Inflammatory macrophage treated with lipopolysaccharide for 1 hour (primary cell): Measurements from ENCODE around the gene UBE2D4.
A peak's percentile ranks its signal among the peaks of the same experiment; 100 is the strongest.
"Not testable (repeated sequence)": the region's sequence is repeated elsewhere in the genome, so short reads cannot be mapped to it uniquely, and the experiment has no call there.

Source experiments
- DNase-seq, 2 donors: peaks; one replicate each; pipeline ENCODE4 v3.0.0-alpha.2; 2020 to 2022

The UBE2D4 gene

GRCh38 chr7:43969586-43969985 is 43.4 kb downstream of the UBE2D4 start:
- DNase-seq: not testable (repeated sequence)

DNA sequence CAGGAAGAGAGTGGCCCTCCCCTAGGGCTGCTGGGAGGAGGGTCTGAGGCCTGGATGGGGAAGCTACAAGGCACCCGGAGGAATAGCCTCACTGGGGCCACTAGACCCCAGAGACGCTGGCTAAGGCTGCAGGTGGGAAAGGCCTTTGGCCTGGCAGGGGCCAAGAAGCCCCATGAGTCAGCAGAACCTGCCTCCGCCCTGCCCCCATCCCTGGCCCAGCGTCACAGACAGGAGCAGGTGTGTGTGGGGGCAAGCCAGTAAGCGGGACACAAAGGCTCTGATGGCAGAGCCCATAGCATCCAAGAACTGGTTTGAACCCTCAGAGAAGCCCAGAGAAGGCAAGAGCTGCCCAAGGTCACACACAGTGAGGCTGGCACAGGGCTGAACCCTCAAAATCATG is 44.5 kb downstream of the UBE2D4 start:
- DNase-seq: not testable (repeated sequence)

DNA sequence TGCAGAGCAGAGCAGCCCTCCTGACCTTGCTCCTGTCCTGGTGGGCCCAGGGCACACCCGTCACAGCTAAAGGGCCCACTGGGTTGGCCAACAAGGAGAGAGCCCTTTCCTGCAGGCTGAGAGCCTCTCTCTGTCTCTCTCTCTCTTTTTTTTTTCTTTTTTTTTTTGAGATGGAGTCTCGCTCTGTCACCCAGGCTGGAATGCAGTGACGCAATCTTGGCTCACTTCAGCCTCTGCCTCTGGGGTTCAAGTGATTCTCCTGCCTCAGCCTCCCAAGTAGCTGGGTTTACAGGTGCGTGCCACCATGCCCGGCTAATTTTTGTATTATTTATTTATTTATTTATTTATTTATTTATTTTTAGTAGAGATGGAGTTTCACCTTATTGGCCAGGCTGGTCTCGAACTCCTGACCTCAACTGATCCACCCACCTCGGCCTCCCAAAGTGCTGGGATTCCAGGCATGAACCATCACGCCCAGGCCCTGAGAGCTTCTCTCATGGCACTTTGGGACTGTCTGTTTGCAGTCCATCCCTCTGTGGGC is 47.9 kb downstream of the UBE2D4 start:
- not testable (repeated sequence) for DNase-seq

GRCh38 chr7:43974725-43975482 is 48.7 kb downstream of the UBE2D4 start:
- not testable (repeated sequence) for DNase-seq

- no peak for DNase-seq
Measured at GRCh38 chr7:43977525-43977924, 51.3 kb downstream of the UBE2D4 start.

GRCh38 chr7:43978102-43978501 is 51.9 kb downstream of the UBE2D4 start:
- not testable (repeated sequence) for DNase-seq

DNA sequence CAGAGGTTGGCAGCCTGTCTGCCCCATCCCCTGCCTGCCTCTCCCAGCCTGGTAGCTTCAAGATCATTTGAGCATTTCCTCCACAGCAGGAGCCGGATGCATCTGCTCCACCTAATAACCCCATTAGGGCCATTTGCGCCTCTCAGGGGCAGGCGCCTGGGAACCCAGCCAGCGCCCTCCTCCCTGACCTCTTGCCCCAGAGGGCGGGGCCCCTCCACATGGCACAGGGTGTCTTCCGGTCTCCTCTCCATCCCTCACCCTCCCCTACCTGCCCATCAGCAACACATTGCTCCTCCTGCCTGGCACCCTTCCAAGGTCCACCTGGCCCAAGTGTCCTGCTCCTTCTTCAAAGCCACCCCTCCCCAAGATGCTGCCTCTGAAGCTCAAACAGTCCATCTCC is 56.6 kb downstream of the UBE2D4 start:
- DNase-seq: not testable (repeated sequence)

GRCh38 chr7:43983736-43984135 is 57.5 kb downstream of the UBE2D4 start:
- DNase-seq: not testable (repeated sequence)

- peak; percentile 17 to 89 for DNase-seq
Measured at GRCh38 chr7:43985904-43986864, 59.9 kb downstream of the UBE2D4 start.

- not testable (repeated sequence) for DNase-seq
Measured at GRCh38 chr7:43987476-43987875, 61.2 kb downstream of the UBE2D4 start.

DNA sequence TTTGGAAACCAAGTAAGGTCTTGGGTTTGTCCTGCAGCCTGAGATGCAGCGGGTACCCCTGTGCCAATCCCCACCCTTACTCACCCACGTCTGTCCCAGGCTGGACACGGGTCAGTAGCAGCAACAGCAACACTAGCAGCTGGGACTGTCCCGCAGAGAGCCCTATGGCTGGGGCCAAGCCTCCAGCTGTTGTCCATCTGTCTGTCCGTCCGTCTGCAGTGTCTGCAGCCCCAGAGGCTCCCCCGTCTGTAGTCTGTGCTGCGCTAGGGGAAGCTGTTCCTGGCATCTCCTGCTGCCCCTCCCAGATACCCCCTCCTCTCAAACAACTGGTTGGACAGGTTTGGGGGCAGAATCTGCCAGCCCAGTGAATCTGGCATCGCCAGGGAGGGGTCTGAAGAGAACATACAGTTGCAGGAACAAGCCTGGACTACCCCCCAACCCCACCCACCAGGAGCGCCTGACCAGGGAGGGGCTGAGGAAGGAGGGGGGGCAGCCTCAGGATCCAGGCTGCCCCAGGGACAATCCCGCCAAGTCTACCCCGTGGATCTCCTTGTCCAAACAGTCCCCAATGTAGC is 63.9 kb downstream of the UBE2D4 start:
- DNase-seq: not testable (repeated sequence)

DNA sequence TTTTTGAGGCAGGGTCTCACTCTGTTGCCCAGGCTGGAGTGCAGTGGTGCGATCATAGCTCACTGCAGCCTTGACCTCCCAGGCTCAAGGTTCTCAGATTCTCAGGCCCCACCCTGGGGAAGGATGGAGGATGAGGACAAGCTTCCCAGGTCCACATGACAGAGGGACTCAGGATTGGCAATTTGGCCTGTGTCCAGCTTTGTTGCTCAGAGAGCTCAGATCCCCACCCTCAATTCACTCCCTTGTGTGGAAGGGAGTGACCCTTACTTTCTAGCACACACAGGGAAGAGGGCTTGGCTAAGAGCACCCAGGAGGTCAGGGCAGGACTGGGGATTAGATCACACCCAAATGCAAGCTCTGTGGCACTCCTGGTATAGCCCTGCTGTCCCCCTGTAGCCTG is 64.6 kb downstream of the UBE2D4 start:
- DNase-seq: not testable (repeated sequence)

- not testable (repeated sequence) for DNase-seq
Measured at GRCh38 chr7:43992896-43993295, 66.7 kb downstream of the UBE2D4 start.

GRCh38 chr7:43994681-43995080 is 68.4 kb downstream of the UBE2D4 start:
- not testable (repeated sequence) for DNase-seq

DNA sequence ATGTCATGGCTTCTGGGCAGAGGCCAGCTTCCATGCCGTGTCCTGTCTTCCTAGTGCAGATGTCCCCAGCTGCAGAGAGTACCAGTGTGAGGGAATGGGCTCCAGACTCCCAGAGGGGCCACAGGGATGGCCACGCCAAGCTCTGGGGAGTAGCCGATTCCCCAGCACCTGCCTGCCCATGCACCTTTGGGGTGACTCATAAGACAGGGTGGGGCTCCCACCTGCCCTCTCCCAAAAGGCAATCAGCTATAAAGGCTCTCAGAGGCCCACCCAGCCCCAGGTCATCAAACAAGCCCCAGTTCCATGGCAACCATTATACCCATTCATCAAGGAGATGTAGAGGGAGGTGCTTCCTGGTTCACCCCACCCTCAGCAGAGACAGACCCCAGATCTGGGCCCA is 71.3 kb downstream of the UBE2D4 start, which contains the start of gene SPDYE1:
Gene SPDYE1, plus strand, starts transcription at position 366 of the 400 bp plus-strand sequence. CDS start 2,053 bp downstream, outside the sequence.
- DNase-seq: not testable (repeated sequence)
